Activated CD4-positive, alpha-beta T cell treated with anti-CD3 and anti-CD28 coated beads for 36 hours (primary cell): Measurements from ENCODE around the gene TDRD9. TPM values are rescaled to one million over a fixed set of nuclear protein-coding genes. Genes with fewer than 3 reads are reported as not detected.

Experiments
- ATAC-seq: fragments of 200-7000 bp; cut with Tn5 transposase; one replicate; pipeline ENCODE4 v1.10.0; 2021; ENCODE audit warnings: mild to moderate bottlenecking, moderate library complexity
- CTCF ChIA-PET: fragments of 350-600 bp; sonication (Branson Sonifier 250); formaldehyde crosslinking; loops from one replicate; lab custom pipeline; 2021; ENCODE audit warnings: antibody characterized with exemption; lab: Charles Lee
- POLR2A ChIA-PET: fragments of 350-600 bp; sonication (Branson Sonifier 250); formaldehyde crosslinking; loops from one replicate; lab custom pipeline; 2021; ENCODE audit warnings: antibody characterized with exemption, inconsistent platforms; lab: Charles Lee
- DNase-seq: peaks from one replicate; pipeline ENCODE4 v3.0.0-alpha.2; 2020
- H3K27ac Mint-ChIP-seq: one replicate; pipeline ENCODE4 v1.8.0; 2021; ENCODE audit warnings: mixed read lengths
- H3K27me3 Mint-ChIP-seq: one replicate; pipeline ENCODE4 v1.8.0; 2021; ENCODE audit warnings: mixed read lengths
- H3K36me3 Mint-ChIP-seq: one replicate; pipeline ENCODE4 v1.8.0; 2021; ENCODE audit warnings: low read depth, mixed read lengths
- H3K4me1 Mint-ChIP-seq: one replicate; pipeline ENCODE4 v1.8.0; 2021; ENCODE audit warnings: mixed read lengths
- H3K4me3 Mint-ChIP-seq: one replicate; pipeline ENCODE4 v1.8.0; 2021; ENCODE audit warnings: mild to moderate bottlenecking, moderate library complexity, mixed read lengths
- H3K9me3 Mint-ChIP-seq: one replicate; pipeline ENCODE4 v1.8.0; 2021; ENCODE audit warnings: low read depth, mixed read lengths
- intact Hi-C, 2 experiments: fragments of 100-400 bp; cut with DNase I in 1 of 2; cut with micrococcal nuclease in 1 of 2; formaldehyde crosslinking; loops; one replicate each; pipeline versions ENCODE4 v1.14.2 to v1.15.1; 2022 to 2024; cut with DNase I, micrococcal nuclease
- total RNA-seq, 2 experiments: library from RNA; stranded (reverse); gene quantifications; one replicate each; pipeline ENCODE4 v1.2.3, GENCODE V29; 2021

The TDRD9 gene
- total RNA-seq, 2 experiments from 2014 or later = 0.42 to 0.62 TPM

DNA sequence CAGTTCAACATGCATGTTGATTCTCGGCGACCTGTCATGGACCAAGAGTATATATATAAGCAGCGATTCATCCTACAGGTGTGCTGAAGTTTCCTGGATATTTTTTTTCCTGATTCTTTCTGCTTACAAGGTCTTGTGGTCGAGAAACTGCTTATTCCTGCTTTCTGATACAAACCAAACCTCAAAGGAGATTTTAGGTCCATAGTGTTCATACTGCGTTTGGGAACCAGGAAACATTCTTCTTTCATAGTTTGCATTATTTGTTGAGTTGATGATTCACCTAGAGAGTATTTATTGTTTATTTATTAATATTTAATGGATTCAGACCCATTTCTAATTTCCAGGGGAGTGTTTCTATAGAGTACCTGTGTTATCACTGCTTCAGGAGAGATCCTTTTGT is 86.5 kb downstream of the TDRD9 start:
- DNase-seq = no peak
- CTCF ChIA-PET = no interaction called here
- no peak for ATAC-seq
- POLR2A ChIA-PET = no interaction called here
- no peak overlapping the region for H3K27ac Mint-ChIP-seq
- H3K27me3 Mint-ChIP-seq = peaks cover 6% of the 10 kb centered on the region
- no peaks in the 10 kb centered on the region for H3K36me3 Mint-ChIP-seq
- no peaks in the 10 kb centered on the region for H3K4me1 Mint-ChIP-seq
- no peaks in the 10 kb centered on the region for H3K9me3 Mint-ChIP-seq
- H3K4me3 Mint-ChIP-seq = no peak overlapping the region
- intact Hi-C loops = no loop called here

DNA sequence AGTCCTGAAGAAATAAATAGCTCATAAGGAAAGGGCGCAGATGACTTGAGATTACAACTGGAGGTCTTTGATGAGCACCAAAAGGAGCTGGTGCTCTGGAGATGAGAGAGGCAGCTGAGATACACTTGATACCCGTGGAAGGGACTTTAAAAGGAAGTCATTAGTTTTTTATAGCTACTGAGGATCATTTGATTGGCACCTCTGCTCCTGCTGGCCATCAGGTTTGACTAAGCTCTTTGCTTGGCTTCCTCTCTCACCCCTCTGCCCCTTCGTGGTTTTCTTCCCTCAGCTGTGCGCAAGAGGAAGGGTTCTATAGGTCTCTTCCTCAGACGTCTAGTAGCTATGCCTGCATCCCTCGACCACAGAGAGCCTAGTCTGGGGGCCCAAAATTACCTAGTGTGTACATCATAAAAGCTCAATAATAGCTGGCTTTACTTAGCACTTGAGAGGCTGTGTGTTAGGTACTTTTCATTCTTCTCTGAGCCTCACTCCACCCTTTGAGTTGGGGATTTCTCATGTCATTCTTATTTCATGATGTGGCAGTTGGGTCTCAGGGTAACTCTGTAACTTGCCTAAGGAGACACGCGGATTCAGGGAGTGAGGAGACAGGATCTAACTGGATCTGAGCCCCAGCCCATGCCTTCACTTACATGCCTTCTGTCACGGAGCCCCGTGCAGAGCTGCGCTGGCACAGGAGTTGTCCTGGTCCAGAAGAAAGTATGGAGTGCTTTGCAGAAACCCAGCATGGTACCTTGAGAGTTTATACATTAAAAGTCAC is 88.8 kb downstream of the TDRD9 start:
- Mint-ChIP-seq H3K27ac (no peak overlapping the region), H3K4me3 (no peak overlapping the region), H3K36me3 (no peaks in the 10 kb centered on the region), H3K27me3 (peaks cover 13% of the 10 kb centered on the region), H3K9me3 (no peaks in the 10 kb centered on the region), H3K4me1 (no peaks in the 10 kb centered on the region)
- intact Hi-C loops = no loop called here
- DNase-seq (no peak), ATAC-seq (no peak)
- POLR2A ChIA-PET = no interaction called here
- CTCF ChIA-PET = interaction anchor here (0.5 to 1.1 kb wide), 7 partner anchors 10 to 381 kb away, joined by 3 to 5 read pairs (median 3); no protein-coding TSS in a partner anchor

- ATAC-seq (no peak), DNase-seq (no peak)
- Mint-ChIP-seq H3K27me3 (peaks cover 21% of the 10 kb centered on the region), H3K4me3 (no peak overlapping the region), H3K4me1 (no peaks in the 10 kb centered on the region), H3K36me3 (no peaks in the 10 kb centered on the region), H3K9me3 (no peaks in the 10 kb centered on the region), H3K27ac (no peak overlapping the region)
- CTCF ChIA-PET = no interaction called here
- intact Hi-C loops = no loop called here
- POLR2A ChIA-PET = no interaction called here
These were observed 90.8 kb downstream of the TDRD9 start for GRCh38 chr14:104019029-104019428.

GRCh38 chr14:104019806-104020205 is 91.5 kb downstream of the TDRD9 start:
- ATAC-seq (no peak), DNase-seq (no peak)
- Mint-ChIP-seq H3K27ac (no peak overlapping the region), H3K9me3 (no peaks in the 10 kb centered on the region), H3K36me3 (no peaks in the 10 kb centered on the region), H3K4me1 (no peaks in the 10 kb centered on the region), H3K27me3 (peaks cover 21% of the 10 kb centered on the region), H3K4me3 (no peak overlapping the region)
- CTCF ChIA-PET = no interaction called here
- POLR2A ChIA-PET = no interaction called here
- intact Hi-C loops = no loop called here

DNA sequence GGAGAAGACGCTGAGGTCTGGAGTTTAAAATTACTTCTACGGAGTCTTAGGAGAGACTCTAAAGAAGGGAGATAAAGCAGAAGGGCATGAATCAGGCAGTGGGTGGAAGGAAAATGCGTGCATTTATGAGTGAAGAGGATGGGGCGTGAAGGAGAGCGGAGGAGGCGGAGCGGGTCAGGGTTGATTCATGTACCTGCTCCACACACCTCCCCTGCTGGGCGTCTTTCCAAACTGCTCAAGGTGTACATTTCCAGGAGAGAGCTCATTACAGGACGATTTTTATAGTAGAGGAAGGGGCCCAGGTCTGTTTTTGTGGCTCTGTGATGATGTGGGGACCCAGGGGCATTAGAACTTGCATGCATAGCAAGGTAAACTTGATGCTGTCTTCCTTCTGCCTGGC is 92.2 kb downstream of the TDRD9 start:
- Mint-ChIP-seq H3K4me1 (no peaks in the 10 kb centered on the region), H3K9me3 (no peaks in the 10 kb centered on the region), H3K36me3 (no peaks in the 10 kb centered on the region), H3K4me3 (no peak overlapping the region), H3K27ac (no peak overlapping the region), H3K27me3 (peaks cover 19% of the 10 kb centered on the region)
- intact Hi-C loops = no loop called here
- ATAC-seq = no peak
- DNase-seq = no peak
- CTCF ChIA-PET = no interaction called here
- POLR2A ChIA-PET = no interaction called here

GRCh38 chr14:104023325-104024055 is 95.2 kb downstream of the TDRD9 start:
- H3K36me3 Mint-ChIP-seq = no peaks in the 10 kb centered on the region
- no peak overlapping the region for H3K27ac Mint-ChIP-seq
- intact Hi-C loops = no loop called here
- ChIA-PET CTCF (no interaction called here), POLR2A (no interaction called here)
- H3K4me1 Mint-ChIP-seq = no peaks in the 10 kb centered on the region
- H3K4me3 Mint-ChIP-seq = no peak overlapping the region
- ATAC-seq (no peak), DNase-seq (no peak)
- H3K27me3 Mint-ChIP-seq = peaks cover 25% of the 10 kb centered on the region
- H3K9me3 Mint-ChIP-seq = no peaks in the 10 kb centered on the region

DNA sequence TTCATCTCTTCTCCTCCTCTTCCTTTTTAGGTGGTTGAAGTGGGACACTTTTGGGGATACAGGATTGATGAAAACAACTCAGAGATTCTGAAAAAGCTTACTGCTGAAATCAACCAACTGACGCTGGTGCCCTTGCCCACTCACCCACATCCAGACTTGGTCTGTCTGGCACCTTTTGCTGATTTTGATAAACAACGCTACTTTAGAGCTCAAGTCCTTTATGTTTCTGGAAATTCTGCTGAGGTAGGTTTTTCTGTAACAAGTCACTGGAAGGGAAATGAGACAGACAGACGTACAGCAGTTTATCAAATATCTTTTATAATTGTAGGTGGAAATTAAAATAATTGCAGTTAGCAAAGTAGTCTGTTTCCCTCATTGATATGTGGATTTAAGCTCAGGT is 97.3 kb downstream of the TDRD9 start:
- DNase-seq = no peak
- ATAC-seq = no peak
- no peak overlapping the region for H3K27ac Mint-ChIP-seq
- no peaks in the 10 kb centered on the region for H3K9me3 Mint-ChIP-seq
- ChIA-PET POLR2A (no interaction called here), CTCF (interaction anchor here (2.2 kb wide), 1 partner anchor 52 kb away, joined by 5 read pairs; no protein-coding TSS in a partner anchor)
- H3K27me3 Mint-ChIP-seq = peaks cover 29% of the 10 kb centered on the region
- H3K4me3 Mint-ChIP-seq = no peak overlapping the region
- intact Hi-C loops = no loop called here
- H3K36me3 Mint-ChIP-seq = no peaks in the 10 kb centered on the region
- no peaks in the 10 kb centered on the region for H3K4me1 Mint-ChIP-seq

- Mint-ChIP-seq H3K4me1 (no peaks in the 10 kb centered on the region), H3K36me3 (no peaks in the 10 kb centered on the region), H3K9me3 (no peaks in the 10 kb centered on the region), H3K4me3 (no peak overlapping the region), H3K27me3 (peaks cover 27% of the 10 kb centered on the region), H3K27ac (no peak overlapping the region)
- POLR2A ChIA-PET = no interaction called here
- intact Hi-C loops = no loop called here
- DNase-seq = no peak
- ATAC-seq = no peak
- CTCF ChIA-PET = interaction anchor here (2.2 kb wide), 1 partner anchor 52 kb away, joined by 5 read pairs; no protein-coding TSS in a partner anchor
These were observed 97.8 kb downstream of the TDRD9 start for GRCh38 chr14:104026024-104026423.

DNA sequence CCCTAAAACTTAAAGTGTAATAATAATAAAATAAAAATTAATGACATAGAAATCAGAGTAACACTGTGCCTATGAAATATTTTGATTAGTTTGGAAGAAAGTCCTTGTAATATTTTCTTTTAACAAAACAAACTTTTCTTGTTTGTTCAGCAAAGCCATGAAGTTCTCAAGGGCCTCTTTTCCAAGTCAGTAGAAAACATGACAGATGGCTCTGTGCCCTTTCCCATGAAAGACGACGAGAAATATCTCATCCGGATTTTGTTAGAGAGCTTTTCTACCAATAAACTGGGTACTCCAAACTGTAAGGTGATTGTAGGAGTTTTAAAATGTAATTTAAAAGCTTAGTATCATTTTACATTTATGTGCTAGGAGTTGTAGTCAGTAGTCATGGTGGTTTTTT is 102.7 kb downstream of the TDRD9 start:
- H3K27me3 Mint-ChIP-seq = peaks cover 22% of the 10 kb centered on the region
- H3K9me3 Mint-ChIP-seq = no peaks in the 10 kb centered on the region
- ATAC-seq (no peak), DNase-seq (no peak)
- ChIA-PET POLR2A (no interaction called here), CTCF (no interaction called here)
- intact Hi-C loops = no loop called here
- H3K36me3 Mint-ChIP-seq = no peaks in the 10 kb centered on the region
- H3K4me1 Mint-ChIP-seq = no peaks in the 10 kb centered on the region
- no peak overlapping the region for H3K4me3 Mint-ChIP-seq
- H3K27ac Mint-ChIP-seq = no peak overlapping the region

DNA sequence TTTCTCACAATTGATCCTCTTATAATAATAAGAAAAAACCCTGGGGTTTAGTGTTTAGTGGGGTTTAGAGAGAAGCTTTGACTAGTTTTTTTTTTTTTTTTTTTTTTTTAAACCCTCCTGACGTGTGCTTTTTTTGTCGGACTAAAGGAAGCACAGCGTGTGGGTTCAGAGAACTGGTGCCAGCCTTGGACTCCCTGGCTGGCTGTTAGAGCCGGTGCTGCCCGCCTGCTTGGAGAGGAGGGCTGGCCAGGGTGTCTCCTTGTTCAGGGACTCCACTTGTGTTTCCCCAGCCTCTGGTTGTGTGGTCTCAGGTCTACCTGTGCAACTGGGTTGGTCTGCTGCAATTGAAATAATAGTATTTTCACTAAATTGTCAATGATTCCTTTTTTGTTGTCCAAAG is 103.1 kb downstream of the TDRD9 start:
- no peaks in the 10 kb centered on the region for H3K36me3 Mint-ChIP-seq
- CTCF ChIA-PET = interaction anchor here (1.5 kb wide), 1 partner anchor 46 kb away, joined by 3 read pairs; no protein-coding TSS in a partner anchor
- H3K27me3 Mint-ChIP-seq = peaks cover 22% of the 10 kb centered on the region
- POLR2A ChIA-PET = no interaction called here
- H3K9me3 Mint-ChIP-seq = no peaks in the 10 kb centered on the region
- intact Hi-C loops = no loop called here
- H3K4me1 Mint-ChIP-seq = no peaks in the 10 kb centered on the region
- ATAC-seq (no peak), DNase-seq (no peak)
- no peak overlapping the region for H3K27ac Mint-ChIP-seq
- H3K4me3 Mint-ChIP-seq = no peak overlapping the region

DNA sequence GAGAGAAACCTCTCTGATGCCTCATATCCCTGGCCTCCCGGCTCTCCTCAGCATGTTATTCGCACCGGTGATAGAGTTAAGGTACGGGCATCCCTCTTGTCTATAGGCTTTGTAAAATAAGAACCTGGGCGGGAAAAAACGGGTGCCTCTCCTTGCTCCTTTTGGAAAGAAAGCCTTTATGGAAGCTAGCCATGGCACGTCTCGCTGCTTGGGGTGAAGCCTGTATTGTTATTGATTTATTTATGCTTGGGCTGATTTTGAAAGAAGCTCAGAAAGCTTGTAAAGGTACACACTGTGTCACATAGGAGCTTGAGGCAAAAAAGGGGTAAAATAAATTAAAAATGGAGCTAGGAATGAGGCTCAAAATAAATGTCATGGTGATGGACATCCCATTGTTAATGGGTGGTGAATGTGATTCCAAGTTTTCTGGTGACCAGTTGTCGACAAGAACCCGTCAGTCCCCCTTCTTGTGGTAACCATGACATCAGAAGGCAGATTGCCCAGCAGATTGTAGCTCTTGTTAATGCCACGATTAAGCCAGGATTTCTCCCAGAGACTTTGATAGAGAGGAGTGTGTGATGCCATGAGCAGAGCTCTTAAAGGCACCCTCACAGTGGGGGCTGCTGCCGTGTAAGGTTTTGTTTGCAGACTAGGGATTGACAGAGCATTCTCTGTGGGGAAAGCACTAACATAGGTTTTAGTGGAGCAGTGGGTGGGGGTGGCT is 106.9 kb downstream of the TDRD9 start:
- ChIA-PET CTCF (interaction anchor here (0.5 to 1.4 kb wide), 2 partner anchors 17 to 233 kb away, joined by 3 read pairs; no protein-coding TSS in a partner anchor), POLR2A (no interaction called here)
- Mint-ChIP-seq H3K27me3 (peaks cover 15% of the 10 kb centered on the region), H3K4me3 (no peak overlapping the region), H3K9me3 (no peaks in the 10 kb centered on the region), H3K36me3 (no peaks in the 10 kb centered on the region), H3K4me1 (no peaks in the 10 kb centered on the region), H3K27ac (no peak overlapping the region)
- ATAC-seq (no peak), DNase-seq (no peak)
- intact Hi-C loops = no loop called here
